Cortex of kidney (tissue), 1 donor: ENCODE results near the gene ADAMTSL2.
"Not testable (repeated sequence)": the region's sequence is repeated elsewhere in the genome, so short reads cannot be mapped to it uniquely, and the experiment has no call there.

Experiments
- DNase-seq: peaks from one replicate; lab custom pipeline; 2025; lab: John Stamatoyannopoulos, UW

ADAMTSL2 gene

GRCh38 chr9:133558191-133559126 is 24.0 kb downstream of the ADAMTSL2 start:
- no peak for DNase-seq

GRCh38 chr9:133560311-133560710 is 25.8 kb downstream of the ADAMTSL2 start:
- DNase-seq = no peak

GRCh38 chr9:133560944-133561343 is 26.4 kb downstream of the ADAMTSL2 start:
- DNase-seq = no peak

- DNase-seq = no peak
Observed at GRCh38 chr9:133561976-133562554, 27.6 kb downstream of the ADAMTSL2 start.

GRCh38 chr9:133562611-133563290 is 28.2 kb downstream of the ADAMTSL2 start:
- DNase-seq = no peak

- DNase-seq = no peak
Observed at GRCh38 chr9:133563291-133563796, 28.8 kb downstream of the ADAMTSL2 start.

GRCh38 chr9:133563814-133564213 is 29.3 kb downstream of the ADAMTSL2 start:
- not testable (repeated sequence) for DNase-seq

- DNase-seq = no peak
Observed at GRCh38 chr9:133564451-133565116, 30.1 kb downstream of the ADAMTSL2 start.

- no peak for DNase-seq
Observed at GRCh38 chr9:133566382-133566781, 31.9 kb downstream of the ADAMTSL2 start.

GRCh38 chr9:133566817-133567216 is 32.3 kb downstream of the ADAMTSL2 start:
- DNase-seq = no peak

GRCh38 chr9:133568186-133568585 is 33.7 kb downstream of the ADAMTSL2 start:
- DNase-seq = no peak

- DNase-seq = no peak
Observed at GRCh38 chr9:133569121-133569785, 34.7 kb downstream of the ADAMTSL2 start.

GRCh38 chr9:133569891-133570690 is 35.6 kb downstream of the ADAMTSL2 start:
- DNase-seq = no peak

- no peak for DNase-seq
Observed at GRCh38 chr9:133570691-133571080, 36.2 kb downstream of the ADAMTSL2 start.

- DNase-seq = no peak
Observed at GRCh38 chr9:133571391-133571890, 36.9 kb downstream of the ADAMTSL2 start.

GRCh38 chr9:133571896-133572595 is 37.5 kb downstream of the ADAMTSL2 start:
- DNase-seq = no peak

GRCh38 chr9:133572821-133573361 is 38.4 kb downstream of the ADAMTSL2 start:
- DNase-seq = no peak

GRCh38 chr9:133573791-133574515 is 39.4 kb downstream of the ADAMTSL2 start:
- no peak for DNase-seq

- DNase-seq = no peak
Observed at GRCh38 chr9:133574771-133575170, 40.3 kb downstream of the ADAMTSL2 start.
